DOHH2 (cell line): ENCODE results near the gene C5orf47.

Experiments
- H3F3A ChIP-seq: fragments of 200-600 bp; sonication (generic), shearing (Covaris generic); 2 replicates; pipeline ENCODE4 v1.6.0; 2016; ENCODE audit warnings: antibody characterized with exemption, mild to moderate bottlenecking; ENCODE audit not compliant: control insufficient read depth, insufficient read depth
- H3K27ac ChIP-seq: fragments of 200-600 bp; sonication (generic); 2 replicates; pipeline ENCODE4 v1.5.1; 2014; ENCODE audit warnings: low read depth, mild to moderate bottlenecking, low read length, moderate library complexity
- H3K27me3 ChIP-seq: fragments of 200-600 bp; sonication (generic); 2 replicates; pipeline ENCODE4 v1.6.1; 2014; ENCODE audit warnings: mild to moderate bottlenecking, low read length, mixed read lengths; ENCODE audit not compliant: control insufficient read depth
- H3K36me3 ChIP-seq: fragments of 200-600 bp; sonication (generic); 2 replicates; pipeline ENCODE4 v1.6.1; 2014; ENCODE audit warnings: mild to moderate bottlenecking, low read length, moderate library complexity, mixed read lengths; ENCODE audit not compliant: control insufficient read depth
- H3K4me1 ChIP-seq: fragments of 200-600 bp; sonication (generic); 2 replicates; pipeline ENCODE4 v1.6.1; 2014; ENCODE audit warnings: mild to moderate bottlenecking, low read length, mixed read lengths; ENCODE audit not compliant: control insufficient read depth
- H3K4me2 ChIP-seq: fragments of 200-600 bp; sonication (generic); 2 replicates; pipeline ENCODE4 v1.6.0; 2014; ENCODE audit warnings: mild to moderate bottlenecking, low read length, moderate library complexity
- H3K4me3 ChIP-seq: fragments of 200-600 bp; sonication (generic); 2 replicates; pipeline ENCODE4 v1.5.1; 2014; ENCODE audit warnings: mild to moderate bottlenecking, low read length, mixed read lengths
- H3K79me2 ChIP-seq: fragments of 200-600 bp; sonication (generic); 2 replicates; pipeline ENCODE4 v1.6.1; 2014; ENCODE audit warnings: mild to moderate bottlenecking, low read length, mixed read lengths; ENCODE audit not compliant: control insufficient read depth
- H3K9me2 ChIP-seq: fragments of 200-600 bp; sonication (generic); replicated peaks from 2 replicates; pipeline ENCODE4 v1.6.1; 2014; ENCODE audit warnings: mild to moderate bottlenecking, low read length, mixed read lengths; ENCODE audit not compliant: control insufficient read depth
- H3K9me3 ChIP-seq: fragments of 200-600 bp; sonication (generic); 2 replicates; pipeline ENCODE4 v1.6.1; 2014; ENCODE audit warnings: antibody characterized with exemption, low read length, mixed read lengths; ENCODE audit not compliant: control insufficient read depth, insufficient read depth
- H4K20me1 ChIP-seq: fragments of 200-600 bp; sonication (generic); 2 replicates; pipeline ENCODE4 v1.6.0; 2014; ENCODE audit warnings: low read depth, mild to moderate bottlenecking, antibody characterized with exemption, low read length, moderate library complexity; ENCODE audit not compliant: control insufficient read depth, insufficient read depth
- CTCF ChIP-seq: fragments of 200-600 bp; sonication (generic); IDR thresholded peaks from one replicate; pipeline ENCODE4 v1.5.1; 2014; ENCODE audit warnings: antibody characterized with exemption, mild to moderate bottlenecking, low read depth, low read length; ENCODE audit not compliant: poor library complexity, severe bottlenecking
- EZH2phosphoT487 ChIP-seq: fragments of 200-600 bp; sonication (generic); IDR thresholded peaks from 2 replicates; pipeline ENCODE4 v1.6.1; 2017; ENCODE audit warnings: borderline replicate concordance, mild to moderate bottlenecking, antibody characterized with exemption, low read length, moderate library complexity, mixed read lengths

C5orf47 gene

GRCh38 chr5:173941758-173942401 lies 47.1 kb upstream of the C5orf47 start:
- TF ChIP-seq CTCF = no peak
- no peak for TF ChIP-seq EZH2phosphoT487
- Histone ChIP-seq H3K9me2 (no peaks in the 10 kb centered on the region), H3F3A (no peaks in the 10 kb centered on the region), H3K27ac (no peak overlapping the region), H3K36me3 (peaks cover 5% of the 10 kb centered on the region; the same call in 1 of the 2 replicates), H3K4me3 (no peak overlapping the region), H3K4me2 (no peak overlapping the region), H3K27me3 (no peaks in the 10 kb centered on the region), H3K4me1 (peaks cover 5% of the 10 kb centered on the region), H3K9me3 (no peaks in the 10 kb centered on the region), H4K20me1 (no peaks in the 10 kb centered on the region), H3K79me2 (no peaks in the 10 kb centered on the region)

DNA sequence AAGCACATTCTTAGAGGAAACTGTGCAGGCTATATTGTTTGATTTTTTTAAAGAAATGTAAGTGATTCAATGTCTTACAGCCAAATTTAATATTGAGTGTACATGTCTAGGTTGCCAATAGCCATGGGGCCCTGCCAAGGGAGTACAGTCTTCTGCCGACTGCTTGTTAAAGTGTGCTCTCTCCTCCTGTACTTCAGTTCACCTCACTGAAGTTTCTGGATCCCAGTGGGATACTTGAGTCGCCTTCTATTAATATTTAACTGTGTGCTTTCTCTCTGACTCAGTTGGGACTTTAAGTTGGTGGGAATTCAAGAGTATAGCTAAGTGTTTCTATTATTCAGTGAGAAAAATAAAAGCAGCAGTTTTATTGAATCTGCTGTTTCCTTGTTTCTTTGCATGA lies 44.5 kb upstream of the C5orf47 start:
- Histone ChIP-seq H3K27ac (no peak overlapping the region), H3K79me2 (no peaks in the 10 kb centered on the region), H3K4me2 (no peak overlapping the region), H3K27me3 (no peaks in the 10 kb centered on the region), H3K36me3 (peaks cover 5% of the 10 kb centered on the region; the same call in 1 of the 2 replicates), H3F3A (no peaks in the 10 kb centered on the region), H3K9me3 (no peaks in the 10 kb centered on the region), H4K20me1 (no peaks in the 10 kb centered on the region), H3K4me3 (no peak overlapping the region), H3K4me1 (peaks cover 5% of the 10 kb centered on the region), H3K9me2 (no peaks in the 10 kb centered on the region)
- TF ChIP-seq EZH2phosphoT487 = no peak
- no peak for TF ChIP-seq CTCF

DNA sequence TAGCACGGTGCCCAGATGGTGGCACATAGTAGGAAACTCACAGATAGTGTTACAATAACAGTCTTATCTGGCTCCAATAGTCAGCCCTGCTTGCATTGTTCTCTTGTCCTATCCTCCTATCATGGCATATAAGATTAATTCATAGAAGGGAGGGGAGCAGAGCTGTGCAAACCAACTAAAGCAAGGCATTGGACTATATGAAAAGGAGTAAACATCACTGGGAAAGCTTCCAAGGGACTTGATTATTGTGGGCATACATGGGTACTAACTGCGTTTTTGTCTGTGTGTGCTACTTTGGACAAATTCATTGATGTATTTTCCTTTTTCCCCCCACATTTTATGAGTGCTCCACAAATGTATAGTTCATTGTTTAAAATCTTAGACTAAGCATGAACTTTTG lies 43.8 kb upstream of the C5orf47 start:
- no peak overlapping the region for H3K27ac ChIP-seq
- no peaks in the 10 kb centered on the region for H3F3A ChIP-seq
- H3K4me3 ChIP-seq = no peak overlapping the region
- H3K4me2 ChIP-seq = no peak overlapping the region
- TF ChIP-seq EZH2phosphoT487 (no peak), CTCF (no peak)
- H3K36me3 ChIP-seq = peaks cover 7% of the 10 kb centered on the region; the same call in 1 of the 2 replicates
- H4K20me1 ChIP-seq = no peaks in the 10 kb centered on the region
- H3K27me3 ChIP-seq = no peaks in the 10 kb centered on the region
- no peaks in the 10 kb centered on the region for H3K79me2 ChIP-seq
- no peaks in the 10 kb centered on the region for H3K9me3 ChIP-seq
- H3K9me2 ChIP-seq = no peaks in the 10 kb centered on the region
- H3K4me1 ChIP-seq = peaks cover 5% of the 10 kb centered on the region
